ENCODE measurements around the gene COL9A1.

The COL9A1 gene

GRCh38 chr6:70234561-70235236, 68.2 kb downstream of the COL9A1 start:
- no peak for DNase-seq (ENCODE audit: low read depth, low spot score)

DNA sequence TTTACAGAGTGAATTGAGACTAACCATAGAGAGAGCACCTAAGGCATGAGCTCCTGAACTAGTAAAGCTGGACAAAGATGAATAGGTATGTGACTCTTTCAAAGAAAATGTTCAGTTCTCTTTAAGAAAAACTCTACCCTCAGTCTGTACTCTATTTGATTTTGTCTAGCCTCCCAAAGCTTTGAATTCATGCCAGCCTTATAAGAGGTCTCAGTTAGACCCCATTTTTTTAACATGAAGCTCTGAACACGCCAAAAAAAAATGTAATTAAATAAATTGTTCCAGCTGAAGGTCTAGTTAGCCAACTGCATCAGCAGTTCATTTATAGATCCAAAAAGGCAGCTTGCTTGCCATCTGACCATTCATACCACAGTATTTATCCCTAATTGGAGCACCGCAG, 71.6 kb downstream of the COL9A1 start:
- DNase-seq (ENCODE audit: low read depth, low spot score), result no peak

GRCh38 chr6:70225055-70225454, 77.8 kb downstream of the COL9A1 start:
- DNase-seq (ENCODE audit: low read depth, low spot score), result no peak

DNA sequence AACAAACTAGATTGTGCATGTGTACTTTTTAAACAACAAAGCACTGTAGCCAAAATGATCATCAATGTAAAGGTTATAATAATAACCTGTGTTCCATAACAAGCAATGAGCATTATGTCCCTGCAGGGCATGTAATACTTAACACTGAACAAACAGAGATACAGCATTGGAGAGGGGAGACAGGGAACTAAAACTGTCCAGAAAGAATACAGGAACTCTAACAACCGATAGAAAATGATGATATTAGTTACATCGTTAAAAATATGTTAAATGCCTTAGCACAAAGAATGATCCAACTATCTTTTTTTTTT, 80.5 kb downstream of the COL9A1 start:
- DNase-seq (ENCODE audit: low read depth, low spot score), result no peak

DNA sequence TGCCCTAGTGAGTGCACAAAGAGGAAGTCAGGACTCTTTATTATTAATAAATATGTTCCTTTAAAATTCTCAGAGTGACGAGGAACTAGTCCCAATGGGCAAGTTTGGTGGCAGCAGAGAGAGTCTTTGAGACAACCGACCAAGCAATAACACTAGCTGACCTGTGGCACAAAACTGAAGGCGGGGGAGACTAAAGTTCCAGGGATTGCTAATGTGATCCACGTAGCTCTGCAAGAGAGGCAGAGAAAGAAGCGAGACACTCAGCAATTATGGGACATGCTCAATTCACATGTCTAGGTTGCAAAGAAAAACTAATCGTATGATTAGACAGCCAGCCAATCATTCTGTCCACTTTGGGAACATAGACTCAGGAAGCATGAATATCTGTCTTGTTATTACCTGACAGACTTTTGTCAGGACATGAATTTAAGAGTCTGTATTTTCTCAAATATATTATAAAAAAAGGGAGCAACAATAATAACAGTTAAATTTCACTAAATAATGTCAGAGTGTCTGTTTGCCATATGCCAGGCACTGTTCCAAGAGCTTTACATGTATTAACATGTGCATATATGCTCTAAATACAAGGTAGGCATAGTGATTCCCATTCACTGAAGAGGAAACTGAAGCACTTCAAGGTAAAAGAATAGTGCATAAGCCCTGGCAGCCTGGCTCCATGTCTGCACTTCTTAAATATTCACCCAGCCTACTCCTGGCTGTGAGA, 81.0 kb downstream of the COL9A1 start:
- DNase-seq (ENCODE audit: low read depth, low spot score), result no peak

DNA sequence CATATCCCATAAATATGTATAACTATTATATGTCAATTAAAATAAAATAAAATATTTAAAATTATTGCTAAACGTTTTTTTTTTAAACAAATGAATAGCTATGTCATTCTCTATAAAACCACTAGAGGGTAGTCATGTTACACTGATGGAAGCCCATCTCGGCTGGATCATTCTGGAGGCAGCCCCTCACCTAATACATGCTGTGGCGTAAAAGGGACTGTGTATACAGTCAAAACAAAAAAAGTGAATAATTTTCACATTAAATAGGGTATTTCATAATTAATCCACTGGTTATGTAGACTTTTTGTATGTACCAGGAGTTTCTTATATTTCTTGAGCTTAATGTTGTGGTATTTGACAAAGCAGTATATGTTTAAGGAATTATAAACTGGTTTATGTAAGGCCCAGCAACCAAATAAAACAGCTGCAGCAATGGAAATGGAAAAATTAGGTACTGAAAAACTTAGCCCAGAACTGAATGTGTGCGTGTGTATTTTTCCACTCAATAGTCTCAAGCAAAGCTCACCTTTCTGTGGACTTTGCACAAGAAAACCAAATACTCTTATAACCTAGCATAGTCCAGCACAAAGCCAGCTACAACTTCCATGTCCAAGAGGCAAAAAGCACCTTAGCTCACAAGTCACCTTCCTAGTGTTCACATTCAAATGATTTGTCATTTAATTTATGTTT, 81.7 kb downstream of the COL9A1 start:
- no peak for DNase-seq (ENCODE audit: low read depth, low spot score)

DNA sequence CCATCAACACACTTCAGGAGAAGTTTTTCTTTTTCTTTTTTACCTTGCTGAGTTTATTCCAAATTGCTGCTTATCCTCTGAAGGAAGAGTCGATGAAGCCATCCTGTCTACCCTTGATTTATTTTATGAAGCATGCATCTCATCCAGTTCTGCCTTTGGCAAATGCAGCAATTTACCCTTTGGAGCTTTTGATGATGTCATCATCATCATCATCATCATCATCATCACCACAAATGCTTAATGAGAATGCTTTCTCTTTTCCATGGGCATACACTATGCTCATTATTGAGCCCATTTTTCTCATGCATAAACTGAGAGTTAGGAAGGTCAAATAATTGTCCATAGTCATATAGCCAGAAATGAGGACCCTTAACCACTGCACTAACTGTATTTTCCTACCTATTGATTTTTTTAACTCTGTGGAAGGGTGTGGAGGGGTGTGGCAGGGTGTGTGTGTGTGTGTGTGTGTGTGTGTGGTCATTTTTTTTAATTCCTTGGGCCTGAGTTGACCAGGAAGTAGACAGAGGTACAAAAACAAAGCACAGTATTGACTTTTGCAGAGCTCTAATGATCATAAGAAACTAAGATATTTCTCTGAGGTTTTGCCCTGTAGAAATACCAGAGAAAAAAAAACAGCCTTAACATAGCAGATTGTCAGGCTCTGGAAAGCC, 82.8 kb downstream of the COL9A1 start:
- DNase-seq (ENCODE audit: low read depth, low spot score), result no peak

- no peak for DNase-seq (ENCODE audit: low read depth, low spot score)
Measured at GRCh38 chr6:70216767-70217166, 86.1 kb downstream of the COL9A1 start.

GRCh38 chr6:70215460-70216108, 87.3 kb downstream of the COL9A1 start:
- DNase-seq (ENCODE audit: low read depth, low spot score), result no peak

- DNase-seq (ENCODE audit: low read depth, low spot score), result no peak
Measured at GRCh38 chr6:70210462-70210861, 92.4 kb downstream of the COL9A1 start.

GRCh38 chr6:70208235-70208790, 94.6 kb downstream of the COL9A1 start:
- no peak for DNase-seq (ENCODE audit: low read depth, low spot score)

- no peak for DNase-seq (ENCODE audit: low read depth, low spot score)
Measured at GRCh38 chr6:70198785-70199184, 104.1 kb downstream of the COL9A1 start.

DNA sequence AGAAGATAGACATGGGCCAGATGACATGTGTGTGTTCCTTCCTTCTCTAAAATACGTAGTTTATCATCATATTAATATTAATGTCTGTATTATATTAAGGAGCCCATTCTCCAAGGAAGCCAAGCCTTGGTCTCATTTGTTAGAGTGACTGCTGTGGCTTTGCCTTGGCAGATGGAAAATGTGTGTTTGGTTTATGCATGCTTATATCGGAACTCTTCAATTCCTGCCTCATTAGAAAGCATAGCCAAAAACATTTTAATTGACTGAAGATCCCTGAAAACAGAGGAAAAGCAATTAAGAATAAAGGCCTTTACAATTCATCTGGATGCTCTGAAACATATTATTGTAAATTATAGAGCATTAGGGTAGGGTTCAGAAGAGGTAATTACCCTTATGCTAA, 106.4 kb downstream of the COL9A1 start:
- no peak for DNase-seq (ENCODE audit: low read depth, low spot score)

GRCh38 chr6:70194421-70194820, 108.5 kb downstream of the COL9A1 start:
- DNase-seq (ENCODE audit: low read depth, low spot score), result no peak

DNA sequence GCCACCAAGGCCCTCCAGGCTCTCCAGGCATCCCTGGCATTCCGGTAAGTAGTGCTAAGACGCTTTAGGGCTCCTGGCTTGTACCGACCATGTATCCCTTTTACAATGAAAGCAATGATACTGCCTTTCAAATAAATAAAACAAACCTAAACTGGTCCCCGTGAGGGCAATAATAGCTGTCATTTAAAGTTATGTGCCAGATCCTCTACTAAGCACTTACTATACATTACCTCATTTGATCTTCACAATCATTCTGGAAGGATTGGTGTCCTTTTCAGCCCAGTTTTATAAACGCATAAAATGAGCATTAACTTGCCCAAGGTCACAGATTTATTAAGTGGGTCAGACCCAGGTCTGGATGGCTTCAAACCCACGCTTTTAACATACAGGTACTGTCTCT, 114.7 kb downstream of the COL9A1 start:
- no peak for DNase-seq (ENCODE audit: low read depth, low spot score)

DNA sequence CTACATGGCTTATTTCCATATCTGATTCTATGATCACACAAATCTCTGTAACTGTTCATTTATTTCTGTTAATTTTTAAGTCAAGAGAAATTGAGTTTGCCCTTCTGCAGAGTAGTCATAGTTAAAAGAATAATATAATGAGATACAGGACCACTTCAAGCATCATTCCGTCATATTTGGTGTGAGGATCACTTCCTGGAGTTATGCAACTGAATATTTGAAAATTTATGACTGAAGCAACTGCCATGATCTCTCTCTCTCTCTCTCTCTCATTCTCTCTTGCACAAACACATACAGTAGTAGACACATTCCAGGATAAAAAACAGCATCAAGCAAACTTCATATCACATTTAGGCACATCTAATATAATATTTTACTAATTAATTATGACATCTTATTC, 116.4 kb downstream of the COL9A1 start:
- no peak for DNase-seq (ENCODE audit: low read depth, low spot score)

DNA sequence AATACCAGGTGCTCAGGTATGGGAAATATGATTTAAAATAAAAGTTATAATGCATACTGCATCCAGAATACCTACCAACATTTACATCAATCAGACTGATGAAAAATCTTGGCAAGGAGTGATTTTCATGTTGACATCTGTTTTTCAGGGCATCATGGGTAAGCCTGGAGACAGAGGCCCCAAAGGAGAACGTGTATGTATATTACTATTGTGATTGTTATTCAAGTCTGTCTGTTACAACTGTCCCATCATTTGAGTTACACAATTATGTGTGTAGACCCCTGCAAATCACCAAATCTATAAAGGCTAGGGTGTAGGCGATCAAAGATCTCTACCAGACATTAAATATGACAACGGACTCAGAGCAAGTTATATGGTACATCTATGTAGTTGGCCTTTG, 118.2 kb downstream of the COL9A1 start:
- DNase-seq (ENCODE audit: low read depth, low spot score), result no peak

DNA sequence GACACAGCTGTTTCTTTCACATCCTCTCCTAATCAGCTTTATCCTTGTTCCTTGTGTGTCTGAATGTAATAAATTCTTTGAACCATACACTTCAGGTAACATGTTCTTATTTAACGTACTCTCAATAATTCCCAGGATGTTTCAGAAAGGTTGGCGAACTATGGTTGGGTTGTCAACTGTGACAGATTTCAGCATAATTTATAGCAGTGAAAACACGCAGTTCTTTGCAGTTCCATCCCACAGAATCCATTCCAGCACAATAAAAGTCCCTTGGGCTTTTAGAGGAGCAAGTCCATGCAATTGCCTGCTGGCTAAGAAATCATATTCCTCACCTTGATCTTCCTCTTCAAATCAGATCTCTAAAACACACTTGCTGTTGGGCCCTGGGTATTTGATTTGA, 119.3 kb downstream of the COL9A1 start:
- DNase-seq (ENCODE audit: low read depth, low spot score), result no peak

- no peak for DNase-seq (ENCODE audit: low read depth, low spot score)
Measured at GRCh38 chr6:70180901-70181599, 121.8 kb downstream of the COL9A1 start.

- no peak for DNase-seq (ENCODE audit: low read depth, low spot score)
Measured at GRCh38 chr6:70180183-70180900, 122.5 kb downstream of the COL9A1 start.
